GM21526 (cell line): ENCODE measurements around the gene FAM107B.
"Not testable (repeated sequence)": the region's sequence is repeated elsewhere in the genome, so short reads cannot be mapped to it uniquely, and the experiment has no call there.

Experiments
- ATAC-seq: cut with Tn5 transposase; IDR thresholded peaks from one replicate; pipeline ENCODE4 v1.9.1; 2021; ENCODE audit warnings: moderate library complexity; ENCODE audit not compliant: unreplicated experiment, low FRiP score

Gene FAM107B

GRCh38 chr10:14639637-14640036 is 135.1 kb downstream of the FAM107B start:
- ATAC-seq = no peak

DNA sequence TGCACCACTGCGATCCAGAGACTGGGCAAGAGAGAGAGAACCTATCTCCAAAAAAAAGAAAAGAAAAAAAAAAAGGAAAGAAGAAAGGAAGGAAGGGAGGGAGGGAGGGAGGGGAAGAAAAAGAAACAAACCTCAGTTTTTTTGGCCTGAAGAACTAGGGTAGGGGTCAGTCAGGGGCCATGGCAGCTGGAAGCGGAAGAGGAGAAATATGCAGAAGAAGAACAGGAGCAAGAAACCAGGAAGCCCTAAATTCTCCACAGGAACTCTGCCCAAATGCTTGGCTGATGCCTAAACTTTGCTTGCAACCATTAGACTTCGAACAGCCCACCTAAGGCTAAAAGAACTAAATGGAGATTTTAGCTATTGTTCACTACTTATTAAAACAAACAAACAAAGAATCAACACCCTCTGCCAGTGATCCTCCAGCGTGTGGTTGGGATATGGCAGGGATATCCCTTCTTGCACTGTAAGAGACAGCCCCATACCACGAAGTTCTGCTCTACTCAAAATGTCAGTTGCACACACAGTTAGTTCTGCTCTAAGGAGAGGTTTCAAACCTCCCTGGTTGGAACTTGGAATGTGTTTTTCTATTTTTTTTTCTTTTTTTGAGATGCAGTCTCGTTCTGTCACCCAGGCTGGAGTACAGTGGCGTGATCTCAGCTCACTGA is 139.5 kb downstream of the FAM107B start:
- ATAC-seq = no peak

- not testable (repeated sequence) for ATAC-seq
Measured at GRCh38 chr10:14634572-14634971, 140.1 kb downstream of the FAM107B start.

DNA sequence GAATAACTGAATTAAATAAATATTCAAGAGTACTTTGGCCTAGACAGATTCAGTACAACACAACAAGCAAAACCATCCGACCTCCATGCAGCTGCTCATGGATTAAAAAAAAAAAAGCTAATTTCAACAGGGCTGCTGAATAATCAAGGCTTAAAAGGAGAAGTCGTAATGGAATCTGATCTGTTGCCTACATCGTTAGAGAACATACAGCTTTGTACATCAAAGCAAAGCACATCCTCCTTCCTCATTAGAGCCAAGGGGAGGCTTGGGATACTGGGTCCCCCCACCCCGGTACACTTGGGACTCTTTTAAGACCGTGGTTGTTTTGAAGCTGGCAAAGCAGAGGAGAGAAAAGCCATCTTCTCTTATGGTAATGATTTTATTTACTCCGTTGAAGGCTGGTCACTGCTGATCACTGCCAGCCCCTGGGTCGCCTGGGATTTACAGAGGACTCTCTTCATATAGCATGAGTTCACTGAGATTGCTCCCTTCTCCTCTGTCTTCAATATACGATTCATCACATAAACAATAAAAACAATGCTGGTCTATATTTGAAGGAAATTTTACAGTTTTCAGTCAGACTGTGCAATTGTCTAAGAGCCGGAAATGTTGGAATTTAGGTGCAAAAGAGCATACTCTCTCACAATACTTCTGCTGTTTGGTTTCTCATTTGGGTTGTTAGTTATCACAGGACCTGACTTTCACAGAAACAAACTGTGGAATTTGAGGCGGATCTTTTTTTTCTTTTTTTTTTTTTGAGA is 148.8 kb downstream of the FAM107B start:
- ATAC-seq = no peak

DNA sequence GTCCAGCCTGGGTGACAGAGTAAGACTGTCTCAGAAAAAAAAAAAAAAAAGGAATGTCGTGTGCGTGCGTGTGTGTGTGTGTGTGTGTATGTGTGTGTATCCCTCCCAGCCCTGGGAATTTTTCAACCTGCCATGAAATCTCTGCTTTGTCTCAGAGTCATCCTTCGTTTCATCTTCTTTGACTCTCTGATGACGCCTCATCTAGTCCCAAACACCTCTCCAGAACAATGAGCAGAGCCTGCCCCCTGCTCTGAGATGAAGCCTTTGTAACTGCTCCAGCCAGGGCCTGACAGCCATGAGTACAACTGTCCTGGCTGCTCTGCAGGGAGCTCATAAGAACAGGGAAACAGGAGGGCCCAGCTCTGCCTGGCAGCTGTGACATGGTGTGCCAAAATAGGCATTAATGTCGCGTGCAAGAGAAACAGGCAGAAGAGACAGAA is 149.5 kb downstream of the FAM107B start:
- no peak for ATAC-seq

GRCh38 chr10:14624600-14624999 is 150.1 kb downstream of the FAM107B start:
- ATAC-seq = no peak

- no peak for ATAC-seq
Measured at GRCh38 chr10:14623931-14624330, 150.8 kb downstream of the FAM107B start.

GRCh38 chr10:14621037-14621436 is 153.7 kb downstream of the FAM107B start:
- ATAC-seq = no peak

GRCh38 chr10:14618674-14619073 is 156.0 kb downstream of the FAM107B start:
- ATAC-seq = no peak

GRCh38 chr10:14617852-14618251 is 156.8 kb downstream of the FAM107B start:
- ATAC-seq = no peak

- no peak for ATAC-seq
Measured at GRCh38 chr10:14616955-14617730, 157.6 kb downstream of the FAM107B start.

- no peak for ATAC-seq
Measured at GRCh38 chr10:14616465-14616864, 158.2 kb downstream of the FAM107B start.

DNA sequence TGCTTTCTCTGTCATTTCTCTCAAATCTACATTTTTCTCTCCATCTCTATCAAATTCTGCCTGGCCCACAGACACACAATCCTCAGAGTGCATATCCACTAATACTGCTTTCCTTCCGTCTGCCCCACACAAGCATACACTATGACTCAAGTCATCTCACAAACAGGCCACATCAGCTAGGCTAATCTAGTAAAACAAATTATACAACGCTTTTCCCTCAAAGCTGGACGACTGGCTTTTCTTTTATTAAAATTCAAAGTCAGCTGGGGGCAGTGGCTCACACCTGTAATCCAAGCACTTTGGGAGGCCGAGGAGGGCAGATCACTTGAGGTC is 161.1 kb downstream of the FAM107B start:
- ATAC-seq = no peak

DNA sequence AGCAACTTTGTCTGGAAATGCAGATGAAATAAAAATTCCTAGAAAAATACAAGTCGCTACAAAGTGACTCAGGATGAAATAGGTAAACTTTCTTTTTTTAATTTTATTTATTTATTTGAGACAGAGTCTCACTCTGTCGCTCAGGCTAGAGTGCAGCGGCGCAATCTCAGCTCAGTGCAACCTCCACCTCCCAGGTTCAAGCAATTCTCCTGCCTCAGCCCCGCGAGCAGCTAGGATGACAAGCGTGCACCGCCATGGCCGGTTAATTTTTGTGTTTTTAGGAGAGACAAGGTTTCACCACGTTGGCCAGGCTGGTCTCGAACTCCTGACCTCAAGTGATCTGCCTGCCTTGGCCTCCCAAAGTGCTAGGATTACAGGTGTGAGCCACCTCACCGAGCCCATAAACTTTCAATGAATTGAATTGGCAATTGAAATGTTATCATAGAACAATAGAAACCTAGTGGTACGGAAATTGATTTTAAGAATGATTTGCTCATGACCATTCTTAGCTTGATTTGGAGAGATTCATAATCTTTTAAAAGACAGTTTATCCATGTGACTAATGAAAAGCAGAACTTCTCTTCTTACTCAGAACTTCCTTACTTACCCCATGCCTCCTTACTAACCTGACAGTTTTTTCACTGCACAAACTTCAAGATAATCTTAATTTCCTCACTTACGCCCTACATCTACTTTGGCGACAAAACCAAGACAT is 161.7 kb downstream of the FAM107B start:
- no peak for ATAC-seq

GRCh38 chr10:14611968-14612693 is 162.6 kb downstream of the FAM107B start:
- no peak for ATAC-seq

DNA sequence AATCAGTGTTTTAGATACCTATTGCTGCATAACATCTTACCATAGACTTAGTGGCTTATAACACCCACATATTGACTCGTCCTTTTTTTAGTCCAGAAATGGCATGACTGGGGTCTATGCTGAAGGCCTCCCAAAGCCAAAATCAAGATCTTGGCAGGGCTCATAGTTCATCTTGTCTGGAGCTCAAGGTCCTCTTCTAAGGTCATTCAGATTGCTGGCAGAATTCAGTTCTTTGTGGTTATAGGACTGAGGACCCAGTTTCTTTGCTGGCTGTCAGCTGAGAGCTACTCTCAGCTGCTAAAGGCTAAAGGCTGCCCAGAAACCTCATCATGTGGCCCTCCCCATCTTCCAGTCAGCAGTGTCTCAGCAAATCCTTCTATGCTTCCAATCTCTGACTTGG is 165.5 kb downstream of the FAM107B start:
- ATAC-seq = no peak

GRCh38 chr10:14608381-14609001 is 166.2 kb downstream of the FAM107B start:
- ATAC-seq = peak; percentile 43

DNA sequence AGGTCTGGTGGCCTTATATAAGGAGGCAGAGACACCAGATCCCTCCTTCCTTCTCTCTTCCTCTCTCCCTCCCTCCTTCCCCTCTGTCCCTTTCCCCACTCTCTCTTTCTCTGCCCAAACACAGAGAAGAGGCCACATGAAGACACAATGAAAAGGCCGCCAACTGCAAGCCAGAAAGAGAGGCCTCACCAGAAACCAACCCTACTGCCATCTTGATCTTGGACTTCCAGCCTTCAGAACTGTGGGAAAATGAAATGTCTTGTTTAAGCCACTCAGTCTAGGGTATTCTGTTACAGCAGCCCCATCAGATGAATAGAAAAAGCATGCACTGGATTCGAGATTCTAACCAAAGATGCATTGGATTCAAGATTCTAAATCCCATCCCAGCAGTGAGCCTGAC is 168.1 kb downstream of the FAM107B start:
- no peak for ATAC-seq

DNA sequence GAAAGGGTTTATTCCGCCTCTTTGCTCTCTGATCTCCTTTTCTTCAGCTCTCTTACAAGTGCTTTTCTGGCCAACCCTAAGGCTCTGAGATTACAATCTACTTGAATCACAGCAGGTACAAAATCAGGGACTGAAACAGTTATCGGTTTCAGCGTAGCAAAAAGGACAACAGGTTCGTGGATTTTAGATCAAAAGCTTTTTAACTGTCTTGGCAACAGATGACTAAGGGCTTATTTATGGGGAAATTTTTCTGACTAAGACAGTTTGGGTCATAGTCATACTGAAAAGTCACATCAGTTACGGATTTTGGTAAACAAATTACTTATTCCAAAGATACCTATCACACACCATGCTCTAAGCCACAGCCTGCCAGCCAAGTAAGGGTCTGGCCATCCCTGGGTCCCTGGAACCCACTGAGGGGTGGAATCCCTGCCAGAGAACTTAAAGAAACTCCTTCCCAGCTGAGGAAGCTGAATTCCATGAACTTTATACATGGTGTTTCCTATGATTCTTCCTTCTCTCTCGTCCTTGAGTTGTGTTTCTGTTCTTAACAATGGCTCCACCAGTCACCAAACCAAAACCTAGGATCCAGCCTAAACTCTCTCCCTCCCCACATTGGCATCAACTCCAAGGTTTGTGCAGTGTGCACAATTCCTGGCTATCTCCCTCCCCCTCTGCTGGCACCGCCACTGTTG is 169.3 kb downstream of the FAM107B start:
- no peak for ATAC-seq
